NCI-H345 (cell line): ENCODE data around the gene EIF3A.

Source experiments
- DNase-seq: peaks from one replicate; lab custom pipeline; 2025; lab: John Stamatoyannopoulos, UW

EIF3A gene

DNA sequence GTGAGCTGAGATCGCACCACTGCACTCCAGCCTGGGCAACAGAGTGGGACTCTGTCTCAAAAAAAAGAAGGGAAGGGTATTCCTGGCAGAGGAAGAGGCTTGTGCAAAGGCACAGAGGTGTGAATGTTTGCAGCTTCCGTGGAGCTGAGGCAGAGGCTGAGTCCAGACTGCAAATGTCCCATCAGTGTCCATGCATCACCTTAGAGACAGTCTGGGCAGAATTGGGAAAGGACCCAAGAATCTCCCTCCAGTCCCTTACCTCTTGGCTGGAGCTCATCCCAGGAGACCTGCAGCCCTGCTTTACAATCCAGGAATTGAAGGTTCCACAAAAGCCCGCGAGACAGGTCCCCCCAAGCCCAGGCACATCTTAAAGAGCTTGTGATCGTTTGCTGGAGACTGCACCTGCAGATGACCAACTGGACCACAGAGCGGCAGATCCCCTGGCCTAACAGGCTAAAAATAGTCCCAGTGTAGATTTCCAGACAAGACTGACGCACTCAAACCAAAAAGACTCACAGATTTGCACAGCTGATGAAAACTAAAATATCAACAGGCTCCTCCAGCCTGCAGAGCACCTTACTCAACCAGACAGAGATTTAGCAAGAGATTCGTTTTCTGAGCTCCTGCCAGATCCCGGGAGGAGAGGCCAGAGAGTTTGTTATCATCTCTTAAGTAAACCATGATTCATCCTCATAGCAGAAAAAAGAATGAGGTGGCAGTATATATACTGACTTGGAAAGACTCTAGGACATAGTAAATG is 74.0 kb downstream of the EIF3A start:
- DNase-seq, result no peak

DNA sequence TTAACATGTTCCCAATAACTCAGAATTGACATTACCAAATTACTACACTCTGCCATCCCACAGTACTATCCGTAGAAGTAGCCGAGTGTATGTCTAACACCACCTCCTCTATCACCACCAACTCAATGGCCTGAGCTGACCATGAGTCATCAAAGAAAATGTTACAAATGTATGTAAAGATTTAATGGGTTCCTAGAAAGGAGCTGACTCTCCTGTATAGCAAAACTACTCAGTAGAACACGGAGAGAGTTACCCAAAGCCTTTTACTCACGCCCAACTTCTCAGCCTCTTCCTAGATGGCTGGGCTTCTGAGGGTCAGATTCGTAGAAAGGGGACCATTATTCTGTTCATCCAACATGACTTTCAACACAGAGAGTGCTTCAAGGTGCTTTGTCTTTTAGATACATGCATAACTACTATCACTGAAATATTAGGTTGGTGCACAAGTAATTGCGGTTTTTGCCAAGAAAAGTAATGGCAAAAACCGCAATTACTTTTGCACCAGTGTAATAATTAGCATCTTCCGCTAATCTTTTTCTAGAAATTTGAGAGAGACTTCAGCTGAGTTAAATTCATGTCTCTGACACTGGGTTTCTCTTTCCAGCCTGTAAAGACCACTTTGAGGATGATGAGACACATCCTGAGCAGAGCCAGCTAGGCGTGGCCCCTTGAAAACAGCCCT is 75.1 kb downstream of the EIF3A start:
- DNase-seq, result no peak

DNA sequence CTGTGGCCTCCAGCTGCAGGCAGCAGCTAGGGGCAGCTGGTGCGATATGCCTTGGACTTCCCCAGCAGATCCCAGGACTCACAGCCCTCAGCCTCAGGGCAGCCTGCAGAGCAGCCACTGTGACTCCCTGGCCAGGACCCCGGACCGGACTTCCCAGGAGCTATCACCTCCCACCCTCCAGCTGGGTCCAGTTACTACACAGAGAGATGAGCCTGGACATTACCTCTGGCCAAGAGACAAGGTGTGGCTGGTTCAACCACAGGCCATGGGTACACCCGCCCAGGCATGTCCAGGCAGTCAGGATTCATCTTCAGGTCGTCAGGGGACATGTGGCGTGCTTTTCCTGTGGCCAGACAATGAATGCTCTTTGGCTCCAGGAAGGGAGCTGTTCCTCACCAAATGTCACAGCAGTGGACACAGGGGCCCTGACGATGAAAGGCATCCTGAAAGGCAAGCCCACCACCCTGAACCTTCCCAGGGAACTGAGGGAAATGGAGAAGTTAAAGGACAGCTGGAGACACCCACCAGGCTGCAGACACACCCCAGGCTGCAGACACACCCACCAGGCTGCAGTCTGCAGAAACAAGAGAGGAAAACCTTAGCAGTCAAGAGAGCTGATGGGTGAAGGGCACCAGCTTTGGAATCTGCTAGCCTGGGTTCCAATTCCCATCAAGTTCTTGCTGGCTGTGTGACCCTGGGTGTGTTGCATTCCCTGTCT is 76.9 kb downstream of the EIF3A start:
- no peak for DNase-seq

DNA sequence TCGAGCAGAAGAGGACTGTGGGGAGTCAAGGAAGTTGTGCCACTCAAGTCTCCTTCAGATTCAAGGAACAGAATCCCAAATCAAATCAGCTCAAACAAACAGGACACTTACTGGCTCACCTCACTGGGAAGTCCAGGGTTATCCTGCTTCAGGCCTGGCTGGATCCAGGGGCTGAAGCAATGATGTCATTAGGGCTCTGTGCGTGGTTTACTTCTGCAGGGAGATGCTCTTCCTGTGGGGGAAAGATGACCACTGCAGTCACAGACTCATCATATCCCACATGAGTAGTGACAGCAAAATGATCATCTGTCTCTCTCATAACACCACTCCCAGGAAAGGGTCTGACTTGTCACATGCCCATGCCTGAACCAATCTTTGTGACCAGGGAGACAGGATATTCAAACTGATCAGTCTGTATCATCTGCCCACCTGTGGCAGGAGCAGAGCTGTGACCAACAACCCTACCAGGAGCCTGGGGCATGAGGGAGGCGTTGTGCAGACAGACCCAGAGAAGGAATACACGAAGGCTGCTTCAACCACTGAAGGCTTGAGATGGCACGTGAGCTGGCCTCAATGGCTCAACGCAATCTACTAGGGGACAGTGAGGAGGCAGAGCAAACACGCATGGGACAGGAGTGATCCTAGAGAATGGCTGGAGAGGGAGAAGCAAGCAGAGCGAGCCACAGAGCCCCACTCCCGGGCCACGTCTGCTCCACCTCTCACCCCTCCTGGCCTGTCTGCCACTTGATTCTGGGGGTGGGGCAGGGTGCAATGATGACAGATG is 78.7 kb downstream of the EIF3A start:
- no peak for DNase-seq

DNA sequence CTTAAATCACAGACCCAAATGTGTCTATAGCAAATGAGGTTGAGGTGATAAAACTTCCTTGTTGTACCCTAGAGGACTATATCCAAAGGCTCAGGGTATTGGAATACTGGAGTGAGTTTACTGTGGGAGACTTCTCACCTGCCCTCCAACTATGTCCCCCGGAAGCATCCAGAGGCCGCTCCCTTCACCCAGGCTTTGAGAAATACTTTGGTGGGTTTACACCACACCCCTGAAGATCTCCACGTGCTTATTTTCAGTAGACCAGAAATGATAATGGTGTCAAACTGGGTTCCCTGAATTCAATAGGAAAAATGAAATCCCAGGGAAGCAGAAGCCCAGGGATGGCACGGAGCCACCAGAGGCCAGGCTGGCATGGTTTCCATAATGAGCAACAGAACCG is 82.4 kb downstream of the EIF3A start:
- no peak for DNase-seq

DNA sequence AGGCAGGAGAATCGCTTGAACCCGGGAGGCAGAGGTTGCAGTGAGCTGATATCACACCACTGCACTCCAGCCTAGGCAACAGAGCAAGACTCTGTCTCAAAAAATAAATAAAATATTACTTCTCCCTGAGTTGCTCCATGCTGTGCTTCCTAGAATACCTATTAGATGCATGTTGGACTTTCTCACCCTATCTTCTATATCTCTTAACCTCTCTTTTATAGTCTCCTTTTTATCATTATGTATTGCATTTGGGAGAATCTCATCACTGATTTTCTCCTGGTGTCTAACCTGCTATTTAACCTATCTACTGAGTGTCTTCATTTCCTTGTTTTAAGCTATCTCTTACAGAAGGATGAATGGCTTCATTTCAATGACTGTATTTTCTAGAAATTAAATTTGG is 83.2 kb downstream of the EIF3A start:
- DNase-seq, result no peak

DNA sequence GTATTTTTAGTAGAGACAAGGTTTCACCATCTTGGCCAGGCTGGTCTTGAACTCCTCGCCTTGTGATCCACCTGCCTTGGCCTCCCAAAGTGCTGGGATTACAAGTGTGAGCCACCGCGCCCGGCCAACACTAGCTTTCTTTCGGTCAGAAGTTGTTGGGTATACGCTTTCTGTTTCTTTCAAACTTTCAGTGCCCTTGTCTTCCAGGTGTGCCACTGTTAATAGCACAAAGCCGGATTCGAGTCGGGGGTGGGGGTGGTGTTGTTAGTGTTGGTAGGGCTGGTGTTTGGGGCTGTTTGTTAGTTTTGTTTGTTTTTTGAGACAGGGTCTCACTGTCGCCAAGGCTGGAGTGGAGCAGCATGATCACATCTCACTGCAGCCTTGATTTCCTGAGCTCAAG is 84.9 kb downstream of the EIF3A start:
- DNase-seq, result no peak

DNA sequence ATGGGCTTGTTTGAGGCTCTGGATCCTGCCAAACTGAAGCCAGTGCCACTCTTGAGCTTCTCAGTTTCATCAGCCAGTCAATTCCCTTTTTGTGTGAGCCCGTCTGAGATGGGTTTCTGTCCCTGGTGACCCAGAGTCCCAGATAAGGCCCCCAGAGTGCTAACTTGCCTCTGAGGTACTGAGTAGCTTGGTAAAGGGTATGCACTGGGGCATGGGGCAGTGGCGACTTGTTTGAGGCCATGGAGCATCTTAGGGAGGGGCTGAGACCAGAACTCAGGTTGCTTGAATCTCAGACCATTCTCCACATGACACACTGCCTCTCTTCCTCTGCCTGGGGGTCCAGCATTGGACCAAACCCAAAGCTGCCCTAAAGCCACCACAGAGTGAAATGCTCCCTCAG is 86.3 kb downstream of the EIF3A start:
- no peak for DNase-seq

DNA sequence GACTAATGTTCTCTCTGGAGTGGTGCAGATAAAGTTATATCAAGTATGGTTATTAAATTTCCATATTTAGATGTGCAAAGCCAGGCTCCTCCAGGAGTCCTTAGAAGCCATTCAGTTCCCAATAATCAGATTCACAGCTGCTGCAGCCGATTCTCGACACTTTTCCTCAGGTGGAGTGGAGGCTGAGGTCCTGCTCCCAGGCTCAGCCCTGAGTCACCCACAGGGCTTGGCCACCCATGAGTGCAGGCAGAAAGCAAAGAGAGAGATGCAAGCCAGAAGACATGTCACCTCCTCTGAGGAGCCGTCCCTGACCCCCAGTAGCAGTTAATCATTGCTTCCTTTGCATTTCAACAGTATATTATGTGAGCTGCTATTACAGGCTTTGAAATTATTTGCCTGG is 87.4 kb downstream of the EIF3A start:
- DNase-seq, result no peak

DNA sequence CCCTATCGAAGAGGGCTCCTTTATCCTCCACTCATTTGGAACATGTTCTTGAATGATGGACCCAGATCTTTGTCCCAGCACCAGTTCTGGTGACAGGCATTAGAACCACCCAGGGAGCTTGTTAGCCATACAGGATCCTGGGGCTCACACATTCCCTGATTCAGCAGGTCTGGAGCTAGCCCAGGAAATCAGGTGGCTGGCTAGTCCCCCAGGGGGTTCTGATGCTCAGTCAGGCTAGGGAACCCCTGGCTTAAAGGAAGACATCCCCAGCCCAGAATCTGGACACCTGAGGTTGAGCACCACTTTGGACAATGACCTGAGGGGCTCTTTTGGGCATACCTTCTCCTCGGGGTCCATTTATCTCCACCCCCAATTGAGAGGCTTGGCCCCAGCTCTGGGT is 88.1 kb downstream of the EIF3A start:
- no peak for DNase-seq

DNA sequence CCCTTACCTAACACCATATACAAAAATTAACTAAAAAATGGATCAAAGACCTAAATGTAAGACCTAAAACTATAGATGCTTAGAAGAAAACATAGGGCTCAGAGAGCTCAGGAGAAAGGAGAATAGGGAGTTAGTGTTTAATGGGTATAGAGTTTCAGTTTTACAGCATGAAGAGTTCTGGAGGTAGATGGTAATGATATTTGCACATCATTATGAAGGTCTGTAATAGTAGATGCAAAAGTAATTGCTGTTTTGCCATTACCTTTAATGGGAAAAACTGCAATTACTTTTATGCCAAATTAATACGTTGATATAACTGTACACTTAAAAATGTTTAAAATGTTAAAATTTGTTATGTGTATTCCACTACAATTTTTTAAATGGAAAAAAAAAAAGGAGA is 90.3 kb downstream of the EIF3A start:
- DNase-seq, result no peak

DNA sequence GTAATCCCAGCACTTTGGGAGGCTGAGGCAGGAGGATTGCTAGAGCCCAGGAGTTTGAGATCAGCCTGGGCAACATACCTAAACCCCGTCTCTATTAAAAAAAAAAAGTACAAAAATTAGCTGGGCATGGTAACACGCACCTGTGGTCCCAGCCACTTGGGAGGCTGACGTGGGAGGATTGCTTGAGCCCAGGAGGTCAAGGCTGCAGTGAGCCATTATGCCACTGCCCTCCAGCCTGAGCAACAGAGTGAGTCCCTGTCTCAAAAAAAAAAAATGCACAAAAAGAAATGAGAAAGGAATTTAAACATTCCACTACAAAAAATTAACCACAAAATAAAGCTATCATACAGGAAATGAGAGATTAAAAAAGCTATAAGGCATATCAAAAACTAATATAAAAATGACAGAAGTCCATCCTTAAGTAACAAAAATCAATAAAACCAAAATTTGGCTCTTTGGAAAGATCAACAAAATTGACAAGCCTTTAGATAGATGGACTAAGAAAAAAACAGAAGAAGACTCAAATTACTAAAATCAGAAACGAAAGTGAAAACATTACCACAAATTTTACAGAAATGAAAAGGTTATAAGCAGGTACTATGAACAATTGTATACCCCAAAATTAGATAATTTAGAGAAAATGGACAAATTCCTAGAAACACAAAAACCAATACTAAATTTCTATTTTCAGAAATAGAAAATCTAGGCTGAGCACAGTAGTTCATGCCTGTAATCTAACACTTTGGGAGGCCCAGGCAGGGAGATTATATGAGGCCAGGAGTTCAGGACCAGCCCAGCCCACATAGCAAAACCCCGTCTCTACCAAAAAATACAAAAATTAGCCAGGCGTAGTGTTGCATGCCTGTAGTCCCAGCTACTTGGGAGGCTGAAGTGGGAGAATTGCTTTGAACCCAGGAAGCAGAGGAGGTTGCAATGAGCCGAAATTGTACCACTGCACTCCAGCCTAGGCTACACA is 93.5 kb downstream of the EIF3A start:
- DNase-seq, result no peak

DNA sequence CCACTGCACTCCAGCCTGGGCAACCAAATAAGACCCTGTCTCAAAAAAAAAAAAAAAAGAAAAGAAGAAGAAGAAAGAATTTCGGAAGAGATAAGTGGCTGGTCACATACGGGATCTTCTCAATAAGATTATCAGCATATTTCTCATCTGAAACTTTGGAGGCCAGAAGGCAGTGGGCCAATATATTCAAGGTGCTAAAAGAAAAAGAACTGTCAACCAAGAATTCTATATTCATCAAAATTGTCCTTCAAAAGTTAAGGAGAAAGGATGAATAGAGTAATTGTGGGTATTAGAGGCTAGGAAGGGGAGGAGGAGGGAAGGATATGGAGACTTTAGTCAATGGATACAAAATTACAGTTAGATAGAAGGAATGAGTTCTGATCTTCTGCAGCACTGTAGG is 95.0 kb downstream of the EIF3A start:
- no peak for DNase-seq
